ENCODE measurements around the gene MYH4. TPM values are rescaled to one million over a fixed set of nuclear protein-coding genes. Genes with fewer than 3 reads are reported as not detected.

The MYH4 gene
- total RNA-seq, 4 donors from 2014 or later, result not detected

GRCh38 chr17:10421900-10422542, 47.3 kb downstream of the MYH4 start, which contains the start of gene MYH8:
MYH8 (minus strand) TSS chr17:10421950; CDS start chr17:10420227, 1,723 bp downstream.
- no peaks in the 10 kb centered on the region for H3K4me1 ChIP-seq
- no peak within 1 kb of the TSS for H3K4me3 ChIP-seq
- TF ChIP-seq CTCF (IDR thresholded peaks at IDR 0.05), result no peak
- TF ChIP-seq POLR2A (IDR thresholded peaks at IDR 0.05), result no peak
- DNase-seq, result no peak
- H3K27me3 ChIP-seq, result no peaks in the 10 kb centered on the region
- 62 to 83% methylated on average over 7 of the region's 7 CpGs for WGBS, 2 donors
- intact Hi-C loops (cut with DNase I), result no loop called here
- H3K36me3 ChIP-seq, result no peaks in the 10 kb centered on the region
- H3K9me3 ChIP-seq, result no peaks in the 10 kb centered on the region
- H3K27ac ChIP-seq, result no peak within 1 kb of the TSS

- H3K4me1 ChIP-seq, result no peaks in the 10 kb centered on the region
- no peak for DNase-seq
- H3K27ac ChIP-seq, result no peak overlapping the region
- intact Hi-C loops (cut with DNase I), result no loop called here
- no peaks in the 10 kb centered on the region for H3K36me3 ChIP-seq
- H3K9me3 ChIP-seq, result no peaks in the 10 kb centered on the region
- 56 to 58% methylated on average over 2 of the region's 2 CpGs for WGBS, 2 donors
- H3K4me3 ChIP-seq, result no peak overlapping the region
- no peaks in the 10 kb centered on the region for H3K27me3 ChIP-seq
- no peak for TF ChIP-seq POLR2A (IDR thresholded peaks at IDR 0.05)
- no peak for TF ChIP-seq CTCF (IDR thresholded peaks at IDR 0.05)
Measured at GRCh38 chr17:10421211-10421610, 48.1 kb downstream of the MYH4 start.

- Histone ChIP-seq H3K36me3 (no peaks in the 10 kb centered on the region), H3K4me1 (no peaks in the 10 kb centered on the region), H3K27ac (no peak overlapping the region), H3K27me3 (no peaks in the 10 kb centered on the region), H3K9me3 (no peaks in the 10 kb centered on the region), H3K4me3 (no peak overlapping the region)
- intact Hi-C loops (cut with DNase I), result no loop called here
- DNase-seq, result no peak
- whole genome bisulfite sequencing, 2 donors, result 45 to 55% methylated on average over 2 of the region's 2 CpGs
- TF ChIP-seq CTCF (IDR thresholded peaks at IDR 0.05) (no peak), POLR2A (IDR thresholded peaks at IDR 0.05) (no peak)
Measured at GRCh38 chr17:10420811-10421210, 48.5 kb downstream of the MYH4 start.

- Histone ChIP-seq H3K4me1 (no peaks in the 10 kb centered on the region), H3K36me3 (no peaks in the 10 kb centered on the region), H3K27me3 (no peaks in the 10 kb centered on the region), H3K4me3 (no peak overlapping the region), H3K27ac (no peak overlapping the region), H3K9me3 (no peaks in the 10 kb centered on the region)
- 23 to 58% methylated on average over 3 of the region's 3 CpGs for WGBS, 2 donors
- DNase-seq, result no peak
- intact Hi-C loops (cut with DNase I), result no loop called here
- TF ChIP-seq POLR2A (IDR thresholded peaks at IDR 0.05), result no peak
- no peak for TF ChIP-seq CTCF (IDR thresholded peaks at IDR 0.05)
Measured at GRCh38 chr17:10417431-10417830, 51.9 kb downstream of the MYH4 start.

GRCh38 chr17:10415161-10415560, 54.2 kb downstream of the MYH4 start:
- no peak overlapping the region for H3K4me3 ChIP-seq
- intact Hi-C loops (cut with DNase I), result no loop called here
- WGBS, 2 donors, result 70 to 78% methylated on average over 4 of the region's 4 CpGs
- H3K27ac ChIP-seq, result no peak overlapping the region
- no peak for DNase-seq
- H3K36me3 ChIP-seq, result no peaks in the 10 kb centered on the region
- H3K9me3 ChIP-seq, result no peaks in the 10 kb centered on the region
- TF ChIP-seq CTCF (IDR thresholded peaks at IDR 0.05) (no peak), POLR2A (IDR thresholded peaks at IDR 0.05) (no peak)
- no peaks in the 10 kb centered on the region for H3K4me1 ChIP-seq
- no peaks in the 10 kb centered on the region for H3K27me3 ChIP-seq
